Stimulated activated CD8-positive, alpha-beta memory T cell treated with anti-CD3 and anti-CD28 coated beads, Interleukin-12 subunit alpha, Interleukin-12 subunit beta, amount 100 ng/mL, for 4 hours (primary cell): ENCODE data around the gene SGK1.

Experiments
- DNase-seq: peaks from one replicate; pipeline ENCODE4 v3.0.0-alpha.2; 2020; ENCODE audit warnings: low read depth

SGK1 gene

DNA sequence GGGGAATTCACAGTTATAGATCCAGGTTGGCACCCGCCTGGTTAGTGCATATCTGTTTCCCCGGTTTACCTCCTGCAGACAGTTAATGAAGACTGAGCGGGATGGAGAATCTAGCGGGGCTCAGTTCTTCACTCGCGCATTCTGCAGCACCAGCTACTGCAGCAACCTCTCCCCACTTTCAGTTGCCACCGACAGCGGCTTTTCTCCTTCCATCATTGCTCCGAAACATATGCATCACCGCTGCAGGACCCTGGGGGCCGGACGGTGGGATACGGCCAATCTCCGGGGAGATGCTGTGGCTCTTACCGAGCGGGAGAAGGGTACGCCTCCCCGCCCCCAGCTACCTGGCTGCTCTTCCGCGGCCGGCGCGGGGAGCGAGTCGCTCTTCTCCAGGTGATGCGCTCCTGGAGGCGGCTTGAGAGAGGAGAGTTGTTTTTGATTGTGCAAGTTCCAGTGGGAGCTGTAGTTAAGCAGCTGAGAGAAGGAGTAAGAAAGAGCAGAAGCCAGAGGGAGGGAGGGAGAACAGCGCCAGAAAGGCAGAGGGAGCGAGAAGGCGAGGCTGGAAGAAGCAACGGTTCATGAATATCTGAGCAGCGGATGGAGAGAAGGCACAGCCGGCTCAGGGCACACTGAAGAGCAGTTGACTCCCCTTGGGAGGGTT is at the start of gene SGK1:
Gene SGK1, minus strand, starts transcription at position 642 of the 661 bp plus-strand sequence. CDS start 652 bp downstream, outside the sequence.
- no peak for DNase-seq

DNA sequence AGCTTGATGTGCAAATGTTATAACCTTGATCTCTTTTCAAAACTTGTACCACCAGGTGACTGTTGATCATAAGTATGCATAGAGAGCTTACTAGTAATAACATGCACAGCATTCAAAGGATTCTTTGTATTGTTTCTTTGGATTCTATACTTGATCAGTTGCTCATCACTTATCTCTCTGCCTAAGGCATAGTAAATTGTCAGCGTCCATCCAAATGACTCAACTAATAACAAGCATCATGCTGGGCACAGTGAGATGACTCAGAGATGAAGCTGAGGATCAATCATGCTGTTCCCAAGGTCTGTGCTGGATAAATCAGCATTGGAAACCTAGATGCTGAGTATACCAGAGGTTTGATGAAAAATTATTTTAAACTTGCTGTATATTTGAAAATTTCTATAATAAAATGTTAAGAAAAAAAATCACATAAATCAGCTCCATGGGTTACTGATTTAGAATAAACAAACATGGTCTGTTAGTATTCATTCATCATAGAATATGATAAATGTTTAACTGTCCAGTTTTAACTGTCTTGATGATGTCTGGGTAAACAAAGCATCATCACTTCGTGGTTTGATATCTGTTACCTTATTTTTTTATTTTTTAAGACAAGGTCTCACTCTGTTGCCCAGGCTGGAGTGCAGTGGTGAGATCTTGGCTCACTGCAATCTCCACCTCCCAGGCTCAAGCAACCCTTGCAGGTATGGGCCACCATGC is 45.6 kb upstream of the SGK1 start:
- no peak for DNase-seq

DNA sequence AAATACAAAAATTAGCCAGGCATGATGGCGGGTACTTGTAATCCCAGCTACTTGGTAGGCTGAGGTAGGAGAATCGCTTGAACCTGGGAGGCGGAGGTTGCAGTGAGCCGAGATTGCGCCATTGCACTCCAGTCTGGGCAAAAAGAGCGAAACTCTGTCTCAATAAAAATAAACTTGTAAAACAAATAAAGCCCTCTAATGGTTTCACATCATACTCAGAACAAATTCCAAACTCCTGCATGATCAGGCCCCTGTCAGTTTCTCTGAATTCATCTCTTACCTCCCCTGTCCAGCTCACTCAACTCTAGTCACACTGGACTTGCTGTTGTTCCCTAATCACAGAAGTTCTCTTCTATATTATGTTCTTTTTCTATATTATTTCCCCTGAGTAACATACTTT is 43.1 kb upstream of the SGK1 start:
- DNase-seq, result no peak

DNA sequence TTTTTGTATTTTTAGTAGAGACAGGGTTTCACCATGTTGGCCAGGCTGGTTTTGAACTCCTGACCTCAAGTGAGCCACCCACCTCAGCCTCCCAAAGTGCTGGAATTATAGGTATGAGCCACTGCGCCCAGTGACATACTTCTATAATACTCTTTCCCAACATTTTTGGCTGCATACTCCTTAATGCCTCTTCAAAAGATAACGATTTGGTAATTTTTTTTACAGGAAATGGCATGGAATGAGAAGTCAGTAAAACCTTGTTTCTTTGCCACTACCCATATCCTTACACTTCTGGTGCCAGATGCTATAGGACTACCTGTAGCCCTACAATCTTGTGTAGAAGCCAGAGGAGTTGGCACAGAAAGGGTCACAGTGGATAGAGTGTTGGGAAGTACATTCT is 41.4 kb upstream of the SGK1 start:
- DNase-seq, result no peak

DNA sequence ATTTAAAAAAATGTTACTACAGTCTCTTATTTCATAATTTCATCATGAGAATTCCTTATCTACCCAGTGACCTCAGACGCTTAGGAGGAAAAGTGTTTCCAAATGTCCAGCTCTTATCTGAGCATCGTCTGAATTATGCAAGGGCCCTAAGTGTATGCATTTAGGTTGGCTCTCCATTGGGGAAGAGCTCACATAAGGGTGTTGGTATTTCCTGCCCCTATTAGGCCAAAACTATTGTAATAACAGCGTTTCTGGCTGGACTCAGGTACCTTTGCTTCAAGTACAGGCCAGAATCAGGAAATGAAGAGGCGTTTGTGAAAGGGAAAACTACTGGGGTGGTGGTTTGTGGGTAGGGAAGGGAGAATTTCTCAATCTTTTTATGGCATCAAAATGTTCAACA is 40.4 kb upstream of the SGK1 start:
- no peak for DNase-seq

DNA sequence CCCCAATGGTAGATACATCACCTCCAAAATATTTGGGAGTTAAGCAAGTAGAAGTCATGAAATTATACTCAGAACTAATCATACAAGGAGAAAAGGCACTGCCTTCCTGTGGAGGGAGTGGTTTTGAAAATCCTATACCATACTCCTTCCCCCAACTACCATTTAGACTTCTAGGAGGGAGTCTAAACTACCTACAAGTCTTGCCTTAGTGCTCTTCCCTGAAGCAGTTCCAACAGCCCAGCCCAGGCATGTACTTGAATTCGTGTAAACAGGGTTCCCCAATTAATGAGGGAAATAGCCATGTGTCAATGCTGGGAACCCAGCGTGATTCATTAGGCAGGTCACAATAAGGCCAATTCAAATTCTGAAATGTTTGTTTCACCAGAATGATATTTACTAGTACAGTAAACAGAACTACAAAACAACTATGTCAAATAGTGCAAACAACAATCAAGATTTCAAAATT is 39.1 kb upstream of the SGK1 start:
- DNase-seq, result no peak

DNA sequence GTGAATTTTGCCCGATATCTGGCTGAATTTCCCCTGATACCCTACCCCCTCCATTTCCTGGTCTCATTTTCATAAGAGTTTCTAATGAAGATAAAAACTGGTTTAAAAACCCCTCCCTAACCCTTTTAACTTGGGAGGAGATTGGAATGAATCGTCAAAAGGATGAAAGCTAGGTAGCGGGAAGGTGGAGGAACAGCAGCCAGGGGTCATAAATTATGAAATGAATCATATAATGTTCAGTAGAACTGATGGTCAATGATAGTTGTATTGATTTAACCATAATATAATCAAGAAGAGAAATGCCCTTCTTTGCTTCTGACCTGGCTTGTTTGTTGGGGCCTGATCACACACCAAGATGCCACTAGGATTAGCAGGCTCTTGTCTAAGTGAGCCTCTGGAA is 38.5 kb upstream of the SGK1 start:
- no peak for DNase-seq

DNA sequence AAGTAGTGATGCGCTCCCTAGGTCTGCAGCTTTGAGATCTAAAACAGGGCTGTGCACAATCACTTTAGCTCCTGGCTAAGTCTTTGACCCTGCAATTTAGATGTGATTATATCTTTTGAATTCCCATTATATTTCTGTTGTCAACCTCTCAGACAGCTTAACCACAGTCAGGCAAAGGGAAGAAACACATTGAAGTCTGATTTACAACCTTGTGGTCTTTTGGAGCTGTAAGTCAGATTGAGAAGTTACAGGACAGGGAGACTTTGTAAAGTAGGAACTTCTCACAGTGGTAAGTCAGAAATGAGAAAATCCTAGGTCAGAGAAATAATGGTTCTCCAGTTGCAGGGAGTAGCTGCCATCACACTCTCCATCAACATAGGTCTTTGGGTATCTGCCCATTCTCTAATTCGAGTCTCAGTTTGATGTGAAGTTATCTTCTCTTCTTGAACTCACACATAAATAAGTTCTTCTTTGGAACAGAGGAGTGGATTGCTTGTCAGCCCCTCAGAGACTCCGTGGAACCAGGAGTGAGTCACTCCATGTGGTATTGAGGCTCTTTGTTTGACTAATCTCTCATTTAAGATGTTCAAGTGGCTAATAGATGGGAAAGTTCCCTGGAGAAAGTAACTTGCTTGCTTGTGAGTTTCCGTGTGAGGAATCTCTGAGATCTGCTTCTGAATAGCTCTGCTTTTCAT is 35.0 kb upstream of the SGK1 start:
- DNase-seq, result no peak

DNA sequence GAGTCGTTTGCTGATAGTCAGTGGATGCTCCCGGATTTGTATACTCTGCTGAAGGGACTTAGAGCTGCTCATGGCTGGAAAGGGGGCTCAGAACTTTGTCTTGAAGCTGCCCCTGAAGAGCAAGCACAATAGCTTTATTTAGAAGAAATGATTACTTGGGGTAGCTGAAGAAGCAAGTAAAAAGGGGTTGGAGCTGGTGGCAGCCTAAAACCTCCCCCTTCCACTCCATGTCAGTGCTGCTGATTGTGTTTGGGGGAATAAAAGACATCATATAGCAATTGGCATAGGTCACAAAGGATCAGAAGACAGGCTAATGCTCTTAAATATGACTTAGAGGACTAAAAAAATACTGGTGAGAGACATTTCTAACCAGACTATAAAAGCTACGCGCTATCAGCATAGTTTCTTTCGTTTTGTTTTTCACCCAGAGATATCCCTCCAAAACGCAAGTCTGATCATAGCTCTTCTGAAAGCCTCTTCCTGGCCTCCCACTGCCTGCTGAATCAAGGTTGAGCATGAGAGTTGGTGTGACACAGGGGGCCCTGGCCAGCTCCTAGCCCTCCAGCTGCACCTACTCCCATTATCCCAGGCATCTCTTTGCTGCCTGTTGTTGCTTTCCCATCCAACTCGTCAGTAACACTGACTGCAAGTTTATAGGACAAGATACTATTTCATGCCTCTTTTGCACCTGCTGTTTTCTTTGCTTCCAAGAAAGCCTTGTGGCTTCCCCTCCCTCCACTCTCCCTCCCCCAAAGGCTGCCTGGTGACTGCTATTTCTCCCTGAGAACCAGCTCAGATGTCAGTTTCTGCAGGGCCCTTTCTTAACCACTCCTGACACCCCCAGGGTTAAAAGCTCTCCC is 33.9 kb upstream of the SGK1 start:
- no peak for DNase-seq

DNA sequence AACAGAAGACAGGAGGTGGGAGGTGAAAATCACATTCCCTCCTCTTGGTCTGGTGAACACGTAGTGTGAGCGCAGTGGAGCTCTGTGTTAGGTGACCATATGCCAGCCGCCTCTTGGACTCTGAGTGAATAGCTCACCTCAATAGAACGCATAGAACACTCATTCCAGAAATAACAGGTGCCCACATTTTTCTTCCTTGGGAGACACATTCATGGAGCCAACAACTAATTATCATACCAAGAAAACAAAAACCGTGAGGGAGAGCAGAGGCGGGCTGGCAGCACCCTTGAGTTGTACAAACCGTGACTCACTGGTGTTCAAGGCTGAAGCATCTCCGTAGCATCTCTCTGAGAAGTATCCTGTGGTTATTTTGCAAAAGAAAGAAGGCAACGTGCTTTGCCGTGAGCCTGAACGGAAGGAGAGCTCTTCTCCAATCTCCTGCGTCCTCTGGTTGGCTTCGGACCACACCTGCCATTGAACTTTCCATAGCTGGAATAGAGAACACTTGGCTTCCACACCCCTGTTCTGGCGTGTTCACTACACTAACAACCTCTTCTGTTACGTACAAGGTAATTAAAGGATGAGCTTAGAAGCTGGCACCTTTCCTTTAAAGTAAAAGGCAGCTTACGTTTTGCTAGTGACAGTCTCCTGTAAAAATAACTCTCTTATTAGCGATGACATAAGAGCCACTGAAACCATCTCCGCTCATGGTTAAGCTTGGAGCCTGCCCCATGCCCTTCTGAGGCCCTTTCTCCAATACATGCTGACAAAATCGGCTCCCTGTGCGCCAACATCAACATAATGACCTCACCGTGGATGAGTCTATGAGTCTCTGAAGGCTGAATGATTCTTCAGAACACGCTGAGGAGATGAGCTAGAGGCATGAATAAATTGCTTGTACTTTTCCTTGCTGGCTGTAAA is 30.2 kb upstream of the SGK1 start:
- DNase-seq, result no peak

DNA sequence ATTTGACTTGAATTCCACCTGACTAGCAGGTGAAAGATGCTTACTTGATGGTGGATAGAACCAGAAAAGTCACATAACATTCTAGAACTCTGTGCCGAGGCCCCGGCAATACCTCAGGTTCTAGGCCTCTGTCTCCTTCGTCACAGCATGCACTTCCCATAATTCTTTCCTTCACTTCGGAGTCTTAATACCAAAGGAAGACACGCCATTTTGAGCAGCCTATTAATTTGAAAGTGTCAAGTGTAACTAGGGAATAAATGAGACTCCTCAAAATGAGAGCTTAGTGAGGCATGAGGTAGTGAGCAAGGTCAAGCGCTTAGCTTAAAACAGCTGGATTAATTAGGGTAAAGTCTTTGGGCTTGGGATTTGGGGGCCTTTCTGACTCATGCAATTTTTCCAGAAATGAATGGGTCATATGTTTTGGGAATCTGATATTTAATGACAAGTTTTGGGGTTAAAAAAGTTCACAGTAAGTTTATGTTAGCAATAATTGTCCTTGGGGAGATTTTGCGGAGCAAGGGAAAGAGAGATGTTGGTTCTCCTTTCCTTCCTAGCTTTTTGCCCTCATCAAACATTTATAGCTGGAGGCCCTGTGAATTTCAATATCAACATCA is 29.1 kb upstream of the SGK1 start:
- no peak for DNase-seq

DNA sequence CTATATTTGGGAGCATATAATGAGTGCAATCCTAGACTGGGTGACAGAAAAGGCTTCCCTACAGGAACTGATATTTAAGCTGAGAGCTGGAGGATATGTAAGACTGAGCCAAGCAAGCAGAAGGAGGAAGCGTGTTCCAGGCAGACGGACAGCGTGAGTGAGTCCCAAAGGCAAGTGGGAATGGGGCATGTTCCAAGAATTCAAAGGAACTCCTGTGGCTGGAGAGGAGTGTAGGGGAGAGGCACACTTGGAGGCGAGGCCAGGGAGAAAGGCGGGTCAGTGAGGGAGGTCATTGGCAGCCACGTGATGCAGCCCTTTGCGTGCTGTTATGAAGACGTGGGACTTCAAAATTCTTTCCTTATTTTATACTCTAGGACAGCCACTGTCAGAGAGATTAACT is 27.9 kb upstream of the SGK1 start:
- DNase-seq, result no peak

DNA sequence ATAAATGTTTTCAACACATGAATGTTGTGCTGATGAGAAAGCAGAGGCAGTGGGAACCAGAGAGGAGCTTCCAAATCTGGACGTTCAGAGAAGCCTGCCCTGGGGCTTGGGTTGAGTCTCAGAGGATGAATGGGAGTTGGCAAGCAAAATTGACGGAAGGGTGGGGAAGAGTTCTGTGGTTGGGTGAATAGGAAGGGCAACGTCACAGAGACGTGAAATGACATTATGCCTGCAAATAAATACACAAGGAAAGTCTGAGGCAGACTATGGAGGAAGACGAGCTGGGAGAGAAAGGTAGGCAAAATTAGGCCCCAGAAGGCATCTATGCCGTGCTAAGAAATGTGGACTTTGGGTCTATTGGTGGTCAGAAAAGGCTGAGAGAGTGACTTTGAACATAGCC is 25.2 kb upstream of the SGK1 start:
- DNase-seq, result no peak

DNA sequence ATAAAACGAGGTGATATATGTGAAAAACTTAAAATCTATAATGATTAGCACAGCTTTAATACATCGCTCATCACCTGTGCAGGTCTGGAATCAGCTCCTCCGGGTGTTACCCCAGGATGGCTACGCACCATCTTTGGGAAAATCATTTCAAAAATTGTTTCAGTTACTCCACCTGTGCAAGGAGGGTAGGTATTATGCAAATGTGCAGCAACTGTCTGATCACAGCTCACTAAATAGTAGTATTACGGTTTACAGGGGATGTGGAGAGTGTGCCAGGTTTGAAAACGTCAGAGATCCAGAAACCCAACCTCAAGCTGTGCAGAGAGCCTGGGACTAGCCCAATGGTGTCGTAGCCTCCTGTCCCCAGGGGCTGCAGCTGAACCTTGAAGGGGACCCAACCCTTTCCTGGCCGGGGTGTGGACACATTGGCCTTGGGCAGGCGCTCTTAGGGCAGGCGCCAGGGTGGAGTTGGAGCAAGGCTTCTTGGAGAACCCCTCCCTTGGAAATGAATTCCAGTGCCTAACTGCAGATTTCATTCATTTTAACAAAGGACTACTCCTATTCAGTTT is 24.2 kb upstream of the SGK1 start:
- DNase-seq, result no peak

DNA sequence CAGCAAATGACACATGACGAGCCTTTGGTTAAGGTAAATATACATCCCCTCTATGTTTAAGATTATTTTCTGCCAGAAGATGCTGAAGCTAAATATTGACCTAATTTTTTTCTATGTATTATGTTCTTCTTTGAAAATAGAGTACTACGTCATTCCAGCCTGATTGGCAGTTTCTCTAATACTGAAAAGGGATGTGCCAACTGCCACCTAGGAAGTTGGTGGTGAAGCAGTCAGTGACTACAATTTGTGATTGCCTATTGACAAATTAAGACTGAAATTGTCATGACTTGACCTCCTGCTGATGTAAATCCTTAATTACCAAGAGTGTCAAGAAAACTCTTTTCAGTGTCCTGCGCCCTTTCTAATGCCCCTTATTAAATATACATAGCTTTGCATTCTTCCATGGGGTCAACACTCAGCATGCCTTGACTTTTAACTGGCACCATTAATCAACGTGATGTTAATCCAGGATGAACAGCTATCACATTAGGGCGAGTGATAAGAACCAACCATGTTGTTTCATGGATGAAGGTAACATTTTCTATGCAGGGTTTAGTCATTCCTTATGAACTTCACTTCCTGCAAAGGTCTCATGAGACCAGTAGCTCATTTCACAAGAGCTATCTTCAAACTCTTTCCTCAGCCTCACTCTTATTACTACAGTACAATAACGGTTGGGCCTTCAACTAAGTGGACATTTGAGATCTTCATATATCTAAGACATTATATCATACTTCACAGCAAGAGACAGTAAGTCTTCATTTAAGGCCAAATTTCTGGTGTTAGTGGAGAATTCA is 22.5 kb upstream of the SGK1 start:
- no peak for DNase-seq

DNA sequence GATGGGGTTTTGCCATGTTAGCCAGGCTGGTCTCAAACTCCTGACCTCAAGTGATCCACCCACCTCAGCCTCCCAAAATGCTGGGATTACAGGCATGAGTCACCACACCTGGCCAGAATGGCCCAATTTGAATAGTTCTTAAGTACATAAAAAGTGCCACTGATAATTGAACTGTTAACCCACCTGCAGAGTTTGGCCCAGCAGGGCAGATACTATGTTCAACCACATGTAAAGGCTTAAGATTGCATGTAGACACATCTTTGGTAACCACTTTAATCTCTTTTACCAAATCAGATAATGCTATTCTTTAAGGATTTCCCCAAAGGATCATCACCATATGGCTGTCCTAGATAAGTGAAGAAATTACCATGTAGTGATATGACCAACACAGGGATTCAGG is 21.3 kb upstream of the SGK1 start:
- DNase-seq, result no peak

DNA sequence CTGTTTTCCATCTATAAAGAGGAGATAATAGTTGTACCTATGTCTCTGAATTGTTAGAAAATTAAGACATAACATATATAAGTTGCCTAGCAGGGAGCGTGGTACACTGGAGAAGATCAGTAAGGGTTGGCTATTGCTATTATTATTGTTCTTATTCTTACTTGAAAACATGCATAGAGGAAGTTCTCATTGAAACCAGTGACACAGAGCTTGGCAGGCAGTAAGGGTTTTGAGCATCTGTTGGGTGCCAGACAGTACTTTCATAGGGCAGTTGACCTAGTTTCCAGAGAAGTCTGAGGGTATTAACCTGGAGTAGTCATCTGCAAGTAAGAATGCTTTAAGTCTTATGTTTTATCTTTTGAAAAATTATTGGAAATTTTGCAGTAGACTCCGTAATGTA is 13.3 kb upstream of the SGK1 start:
- no peak for DNase-seq

DNA sequence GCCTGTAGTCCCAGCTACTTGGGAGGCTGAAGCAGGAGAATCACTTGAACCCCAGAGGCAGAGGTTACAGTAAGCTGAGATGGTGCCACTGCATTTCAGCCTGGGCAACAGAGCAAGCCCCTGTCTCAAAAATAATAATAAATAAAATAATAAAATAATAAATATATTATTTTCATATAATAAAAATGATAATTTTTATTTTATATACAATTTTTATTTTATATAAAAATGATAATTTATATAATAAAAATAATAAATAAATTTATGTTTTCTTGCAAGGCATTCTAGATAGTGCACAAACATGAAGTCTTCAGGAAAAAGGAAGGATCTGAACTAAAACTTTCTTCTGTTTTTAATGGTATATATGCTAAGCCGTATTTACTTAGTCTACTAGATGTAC is 12.6 kb upstream of the SGK1 start:
- no peak for DNase-seq

DNA sequence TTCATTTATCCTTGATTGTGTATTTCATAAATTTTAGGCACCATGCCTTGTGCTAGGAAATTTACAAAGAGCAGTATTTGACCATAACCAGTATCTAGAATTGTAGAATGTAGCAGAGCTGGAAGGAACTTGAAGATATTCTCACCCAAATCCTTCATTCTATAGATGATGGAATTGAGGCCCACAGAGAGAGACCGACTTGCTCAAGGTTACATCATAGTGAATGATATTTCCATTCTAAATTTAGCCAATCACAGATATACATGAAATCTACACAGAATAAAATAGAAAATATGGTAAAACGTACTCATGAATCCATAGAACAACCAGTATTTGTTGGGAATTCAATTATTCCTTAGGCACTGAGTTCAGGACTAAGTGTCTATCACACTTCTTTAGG is 10.9 kb upstream of the SGK1 start:
- no peak for DNase-seq

DNA sequence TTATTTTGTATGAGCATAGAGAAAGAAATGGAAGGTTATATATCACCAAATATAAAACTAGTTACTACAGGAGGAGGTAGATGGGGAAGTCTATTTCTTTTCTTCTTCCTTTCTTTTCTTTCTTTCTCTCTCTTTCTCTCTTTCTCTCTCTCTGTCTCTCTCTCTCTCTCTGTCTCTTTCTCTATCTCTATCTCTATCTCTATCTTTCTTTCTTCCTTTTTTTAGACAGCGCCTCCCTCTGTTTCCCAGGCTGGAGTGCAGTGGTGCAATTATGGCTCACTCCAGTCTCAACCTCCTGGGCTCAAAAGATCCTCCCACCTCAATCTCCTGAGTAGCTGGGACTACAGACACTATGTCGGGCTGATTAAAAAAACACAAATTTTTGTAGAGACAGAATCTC is 10.2 kb upstream of the SGK1 start:
- DNase-seq, result no peak
